ENCODE results near the gene OTOGL.
"Not testable (repeated sequence)": the region's sequence is repeated elsewhere in the genome, so short reads cannot be mapped to it uniquely, and the experiment has no call there.

The OTOGL gene

DNA sequence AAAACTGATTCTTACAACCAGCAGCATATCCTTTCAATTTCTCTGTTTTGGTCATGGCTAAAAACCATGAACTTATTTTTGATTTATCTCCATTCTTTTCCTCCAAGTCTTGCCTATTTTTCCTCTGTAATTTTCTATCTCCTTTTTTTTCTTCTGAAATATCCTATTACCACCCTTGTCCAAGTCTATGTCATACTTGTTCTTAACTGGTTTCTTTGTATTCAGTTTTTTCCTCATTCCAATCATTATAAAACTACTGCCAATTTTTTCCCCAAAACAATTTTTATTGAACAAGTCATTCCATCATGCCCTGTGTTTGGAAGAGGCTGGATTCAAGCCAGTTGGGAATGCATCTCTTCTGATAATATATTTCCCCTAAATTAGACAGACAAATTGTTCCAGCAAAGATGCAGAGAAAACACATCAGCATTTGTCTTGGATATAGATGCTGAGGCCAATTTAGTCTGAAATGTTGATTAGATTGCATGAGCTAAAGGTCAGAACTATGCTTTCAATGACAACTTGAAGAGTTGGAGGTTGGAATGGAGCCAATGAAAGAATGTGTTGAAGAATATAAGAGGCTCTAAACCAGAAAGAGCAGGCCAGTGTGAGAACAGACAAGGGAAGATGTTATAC, 30.7 kb downstream of the OTOGL start:
- DNase-seq, result no peak
- no peaks in the 10 kb centered on the region for H3K9me3 ChIP-seq

DNA sequence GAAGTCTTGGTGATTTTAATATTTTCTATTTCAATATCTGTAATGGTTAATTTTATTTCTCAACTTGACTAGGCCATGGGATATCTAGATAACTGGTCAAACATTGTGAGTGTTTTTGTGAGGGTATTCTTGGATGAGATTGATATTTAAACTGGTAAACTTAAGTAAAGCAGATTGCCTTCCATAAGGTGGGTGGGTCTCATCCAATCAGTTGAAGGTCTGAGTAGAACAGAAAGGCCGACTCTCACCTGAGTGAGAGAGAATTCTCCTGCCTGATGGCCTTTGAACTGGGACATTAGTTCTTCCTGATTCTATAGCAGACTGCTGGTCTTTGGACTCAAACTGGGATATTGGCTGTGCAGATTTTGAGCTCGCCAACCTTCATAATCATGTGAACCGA, 36.3 kb downstream of the OTOGL start:
- no peak overlapping the region for H3K4me3 ChIP-seq
- intact Hi-C loops (cut with DNase I; ENCODE audit: low total_unique reads), result no loop called here
- H3K4me1 ChIP-seq, result no peaks in the 10 kb centered on the region
- no peaks in the 10 kb centered on the region for H3K9me3 ChIP-seq
- TF ChIP-seq, protein P1, sequence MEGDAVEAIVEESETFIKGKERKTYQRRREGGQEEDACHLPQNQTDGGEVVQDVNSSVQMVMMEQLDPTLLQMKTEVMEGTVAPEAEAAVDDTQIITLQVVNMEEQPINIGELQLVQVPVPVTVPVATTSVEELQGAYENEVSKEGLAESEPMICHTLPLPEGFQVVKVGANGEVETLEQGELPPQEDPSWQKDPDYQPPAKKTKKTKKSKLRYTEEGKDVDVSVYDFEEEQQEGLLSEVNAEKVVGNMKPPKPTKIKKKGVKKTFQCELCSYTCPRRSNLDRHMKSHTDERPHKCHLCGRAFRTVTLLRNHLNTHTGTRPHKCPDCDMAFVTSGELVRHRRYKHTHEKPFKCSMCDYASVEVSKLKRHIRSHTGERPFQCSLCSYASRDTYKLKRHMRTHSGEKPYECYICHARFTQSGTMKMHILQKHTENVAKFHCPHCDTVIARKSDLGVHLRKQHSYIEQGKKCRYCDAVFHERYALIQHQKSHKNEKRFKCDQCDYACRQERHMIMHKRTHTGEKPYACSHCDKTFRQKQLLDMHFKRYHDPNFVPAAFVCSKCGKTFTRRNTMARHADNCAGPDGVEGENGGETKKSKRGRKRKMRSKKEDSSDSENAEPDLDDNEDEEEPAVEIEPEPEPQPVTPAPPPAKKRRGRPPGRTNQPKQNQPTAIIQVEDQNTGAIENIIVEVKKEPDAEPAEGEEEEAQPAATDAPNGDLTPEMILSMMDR (IDR thresholded peaks at IDR 0.05), result no peak
- H3K36me3 ChIP-seq, result no peaks in the 10 kb centered on the region
- no peaks in the 10 kb centered on the region for H3K27me3 ChIP-seq
- no peak overlapping the region for H3K27ac ChIP-seq
- no peak for DNase-seq

More for the DNA sequence above, 30.7 kb downstream of the OTOGL start:
- H3K36me3 ChIP-seq, result no peaks in the 10 kb centered on the region
- intact Hi-C loops (cut with DNase I; ENCODE audit: low total_unique reads), result no loop called here
- H3K4me3 ChIP-seq, result no peak overlapping the region
- H3K27ac ChIP-seq, result peak overlapping the region; percentile 27 to 49
- peaks cover 0 to 10% (median 5%) of the 10 kb centered on the region in 4 donors for H3K4me1 ChIP-seq
- TF ChIP-seq, protein P1 (IDR thresholded peaks at IDR 0.05), result no peak
- H3K27me3 ChIP-seq, result no peaks in the 10 kb centered on the region

DNA sequence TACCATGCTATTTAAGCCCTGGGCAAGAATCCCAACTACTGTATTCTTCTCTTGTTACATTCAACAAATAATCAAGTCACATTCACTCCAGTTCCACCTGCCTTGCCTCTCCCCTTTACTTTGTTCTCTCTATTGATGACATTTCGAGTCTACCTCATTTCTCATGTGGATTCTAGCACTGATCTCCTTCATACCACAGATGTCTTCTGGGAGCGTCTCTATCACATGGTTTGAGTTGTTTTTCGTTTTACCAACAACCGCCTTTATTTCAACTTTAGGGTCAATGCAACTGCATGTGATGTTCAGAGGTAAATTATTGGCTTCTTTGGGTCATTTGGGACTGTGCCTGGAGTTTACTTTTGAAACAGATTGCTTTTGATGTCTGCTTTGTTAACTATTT, 40.7 kb downstream of the OTOGL start:
- intact Hi-C loops (cut with DNase I; ENCODE audit: low total_unique reads), result no loop called here
- DNase-seq, result no peak
- Histone ChIP-seq H3K9me3 (no peaks in the 10 kb centered on the region), H3K36me3 (no peaks in the 10 kb centered on the region), H3K4me3 (no peak overlapping the region), H3K27ac (no peak overlapping the region), H3K4me1 (no peaks in the 10 kb centered on the region), H3K27me3 (no peaks in the 10 kb centered on the region)
- TF ChIP-seq, protein P1 (IDR thresholded peaks at IDR 0.05), result no peak

DNA sequence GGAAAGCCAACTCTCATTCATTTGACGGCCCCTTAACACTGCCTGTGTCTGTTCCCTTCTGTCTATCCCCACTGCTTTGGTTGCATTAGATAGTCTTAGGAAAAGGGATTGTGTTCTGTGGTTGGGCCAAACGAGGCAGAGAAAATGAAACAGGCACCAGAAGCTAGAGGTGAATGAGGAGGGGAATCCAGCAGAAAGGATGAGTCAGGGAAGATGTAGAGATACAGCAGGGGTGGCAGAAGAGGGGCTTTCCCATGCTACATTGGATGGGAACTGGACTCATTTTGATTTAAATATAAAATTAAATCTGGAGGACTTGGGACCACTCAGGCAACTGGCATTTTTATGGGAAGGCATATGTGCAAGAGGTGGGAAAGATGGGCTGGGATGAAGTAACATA, 43.3 kb downstream of the OTOGL start:
- Histone ChIP-seq H3K9me3 (no peaks in the 10 kb centered on the region), H3K4me1 (no peaks in the 10 kb centered on the region), H3K27ac (no peak overlapping the region), H3K4me3 (no peak overlapping the region), H3K27me3 (no peaks in the 10 kb centered on the region), H3K36me3 (no peaks in the 10 kb centered on the region)
- intact Hi-C loops (cut with DNase I; ENCODE audit: low total_unique reads), result no loop called here
- TF ChIP-seq, protein P1 (IDR thresholded peaks at IDR 0.05), result no peak
- no peak for DNase-seq

DNA sequence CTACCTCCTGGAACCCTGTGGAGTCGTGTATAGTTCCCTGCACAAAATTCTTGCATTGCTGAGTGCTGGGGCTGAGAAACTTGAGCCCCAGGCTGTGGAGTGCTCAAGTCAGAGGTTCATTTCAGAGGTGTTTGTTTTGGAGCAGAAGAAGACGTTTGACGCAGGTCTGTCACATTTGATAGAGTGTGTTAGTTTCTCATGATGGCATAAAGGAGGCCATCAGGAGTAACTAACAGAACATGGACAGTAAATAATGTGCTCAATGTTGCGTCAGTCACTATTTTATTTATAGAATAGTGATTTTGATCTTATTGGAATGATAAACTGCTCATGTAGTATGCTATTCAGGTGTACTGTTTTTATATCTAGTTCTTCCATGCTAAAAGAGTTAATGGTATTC, 44.2 kb downstream of the OTOGL start:
- intact Hi-C loops (cut with DNase I; ENCODE audit: low total_unique reads), result no loop called here
- TF ChIP-seq, protein P1 (IDR thresholded peaks at IDR 0.05), result no peak
- Histone ChIP-seq H3K27me3 (no peaks in the 10 kb centered on the region), H3K4me1 (no peaks in the 10 kb centered on the region), H3K9me3 (no peaks in the 10 kb centered on the region), H3K4me3 (no peak overlapping the region), H3K27ac (no peak overlapping the region), H3K36me3 (no peaks in the 10 kb centered on the region)
- no peak for DNase-seq

DNA sequence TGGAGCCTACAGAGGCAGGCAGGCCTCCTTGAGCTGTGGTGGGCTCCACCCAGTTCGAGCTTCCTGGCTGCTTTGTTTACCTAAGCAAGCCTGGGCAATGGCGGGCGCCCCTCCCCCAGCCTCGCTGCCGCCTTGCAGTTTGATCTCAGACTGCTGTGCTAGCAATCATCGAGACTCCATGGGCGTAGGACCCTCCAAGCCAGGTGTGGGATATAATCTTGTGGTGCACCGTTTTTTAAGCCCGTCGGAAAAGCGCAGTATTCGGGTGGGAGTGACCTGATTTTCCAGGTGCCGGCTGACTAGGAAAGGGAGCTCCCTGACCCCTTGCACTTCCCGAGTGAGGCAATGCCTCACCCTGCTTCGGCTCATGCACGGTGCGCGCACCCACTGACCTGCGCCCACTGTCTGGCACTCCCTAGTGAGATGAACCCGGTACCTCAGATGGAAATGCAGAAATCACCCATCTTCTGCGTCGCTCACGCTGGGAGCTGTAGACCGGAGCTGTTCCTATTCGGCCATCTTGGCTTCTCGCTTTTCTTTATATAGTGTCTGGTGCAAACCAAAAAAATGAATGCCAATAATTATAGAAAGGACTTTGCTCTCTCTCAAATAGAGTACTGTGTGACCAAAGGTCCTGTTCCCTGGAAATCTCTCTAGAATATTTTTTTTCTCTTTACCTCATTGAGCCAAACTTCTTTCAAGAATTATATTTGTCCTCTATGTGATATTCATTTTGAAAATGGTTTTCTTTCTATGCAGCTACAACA, 50.4 kb downstream of the OTOGL start:
- H3K4me1 ChIP-seq; H3K9me3 ChIP-seq; H3K36me3 ChIP-seq; H3K27ac ChIP-seq; DNase-seq; H3K4me3 ChIP-seq; intact Hi-C loops (cut with DNase I; ENCODE audit: low total_unique reads); H3K27me3 ChIP-seq: not testable (repeated sequence)

Measured in tibial artery (tissue), 4 donors.